SU-DHL-6 (cell line): ENCODE measurements around the gene VWF.

ENCODE experiments used
- H2AFZ ChIP-seq: fragments of 200-600 bp; sonication (generic); 2 replicates; pipeline ENCODE4 v1.6.1; 2014; ENCODE audit warnings: low read depth, mild to moderate bottlenecking, moderate library complexity, mixed read lengths, antibody characterized with exemption, low read length; ENCODE audit not compliant: severe bottlenecking
- H3F3A ChIP-seq: fragments of 200-600 bp; shearing (Covaris generic); 2 replicates; pipeline ENCODE4 v1.6.0; 2016; ENCODE audit warnings: antibody characterized with exemption, mild to moderate bottlenecking; ENCODE audit not compliant: insufficient read depth
- H3K27ac ChIP-seq: fragments of 200-600 bp; sonication (generic); 2 replicates; pipeline ENCODE4 v1.5.1; 2016; ENCODE audit warnings: low read depth, mild to moderate bottlenecking, low read length, moderate library complexity, mixed read lengths
- H3K27me3 ChIP-seq: fragments of 200-600 bp; sonication (generic), shearing (Covaris generic); 2 replicates; pipeline ENCODE4 v1.6.0; 2014; ENCODE audit warnings: mild to moderate bottlenecking, low read length
- H3K36me3 ChIP-seq: fragments of 200-600 bp; sonication (generic); 2 replicates; pipeline ENCODE4 v1.6.1; 2014; ENCODE audit warnings: mild to moderate bottlenecking, low read length, mixed read lengths
- H3K4me2 ChIP-seq: fragments of 300-600, 200-600 bp; shearing (Covaris generic), sonication (generic); 2 replicates; pipeline ENCODE4 v1.6.0; 2014; ENCODE audit warnings: low read length, low read depth, mild to moderate bottlenecking; ENCODE audit not compliant: poor library complexity, severe bottlenecking
- H3K4me3 ChIP-seq: fragments of 200-600 bp; sonication (generic); 2 replicates; pipeline ENCODE4 v1.5.1; 2014; ENCODE audit warnings: antibody characterized with exemption, low read length, mild to moderate bottlenecking, mixed read lengths; ENCODE audit not compliant: insufficient read depth, poor library complexity, severe bottlenecking
- H3K79me2 ChIP-seq: fragments of 200-600 bp; sonication (generic); 2 replicates; pipeline ENCODE4 v1.6.1; 2014; ENCODE audit warnings: mild to moderate bottlenecking, low read length, moderate library complexity; ENCODE audit not compliant: insufficient read depth
- H3K9ac ChIP-seq: fragments of 200-600 bp; sonication (generic); 2 replicates; pipeline ENCODE4 v1.7.0; 2014; ENCODE audit warnings: mild to moderate bottlenecking, low read length
- H3K9me2 ChIP-seq: fragments of 200-600 bp; sonication (generic); replicated peaks from 2 replicates; pipeline ENCODE4 v1.6.1; 2014; ENCODE audit warnings: low read length; ENCODE audit not compliant: insufficient read depth
- H3K9me3 ChIP-seq: fragments of 200-600 bp; sonication (generic); 2 replicates; pipeline ENCODE4 v1.6.1; 2014; ENCODE audit warnings: low read length, mixed read lengths; ENCODE audit not compliant: insufficient read depth
- H4K20me1 ChIP-seq: fragments of 200-600 bp; sonication (generic); 2 replicates; pipeline ENCODE4 v1.6.1; 2014; ENCODE audit warnings: low read depth, mild to moderate bottlenecking, antibody characterized with exemption, low read length, moderate library complexity, mixed read lengths
- EZH2phosphoT487 ChIP-seq: fragments of 200-600 bp; sonication (generic), shearing (Covaris generic); conservative IDR thresholded peaks from 2 replicates; pipeline ENCODE4 v1.6.1; 2018; ENCODE audit warnings: mild to moderate bottlenecking, antibody characterized with exemption, low read length, moderate library complexity, mixed read lengths
- TF ChIP-seq, protein P1 (sequence below): fragments of 200-600 bp; sonication (generic); IDR thresholded peaks from one replicate; pipeline ENCODE4 v1.5.1; 2017; ENCODE audit warnings: antibody characterized with exemption, mild to moderate bottlenecking, low read length, moderate library complexity; ENCODE audit not compliant: insufficient read depth, poor library complexity, severe bottlenecking

The VWF gene

DNA sequence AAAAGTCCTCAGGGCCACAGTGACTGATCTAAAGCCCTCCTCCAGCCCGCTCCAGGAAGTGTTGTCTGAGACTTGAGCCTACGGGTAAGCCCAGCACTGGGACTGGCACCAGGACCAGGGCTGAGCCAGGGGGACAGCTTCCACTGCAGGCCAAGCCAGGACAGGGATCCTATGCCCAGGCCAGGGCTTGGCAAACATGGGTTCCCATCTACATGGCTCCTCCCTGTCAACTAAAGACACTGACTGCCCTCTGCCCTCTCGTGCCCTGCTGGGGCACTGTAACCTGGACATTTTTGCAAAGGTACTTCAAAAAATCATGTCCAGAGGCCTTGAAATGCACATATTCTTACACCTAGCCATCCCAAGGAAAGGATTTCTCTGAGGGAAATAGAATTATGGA lies 88.0 kb downstream of the VWF start:
- H3K27me3 ChIP-seq: no peaks in the 10 kb centered on the region
- no peaks in the 10 kb centered on the region for H3K9me2 ChIP-seq
- H3K4me3 ChIP-seq: no peak overlapping the region
- no peaks in the 10 kb centered on the region for H3K79me2 ChIP-seq
- TF ChIP-seq EZH2phosphoT487: no peak
- TF ChIP-seq, protein P1, sequence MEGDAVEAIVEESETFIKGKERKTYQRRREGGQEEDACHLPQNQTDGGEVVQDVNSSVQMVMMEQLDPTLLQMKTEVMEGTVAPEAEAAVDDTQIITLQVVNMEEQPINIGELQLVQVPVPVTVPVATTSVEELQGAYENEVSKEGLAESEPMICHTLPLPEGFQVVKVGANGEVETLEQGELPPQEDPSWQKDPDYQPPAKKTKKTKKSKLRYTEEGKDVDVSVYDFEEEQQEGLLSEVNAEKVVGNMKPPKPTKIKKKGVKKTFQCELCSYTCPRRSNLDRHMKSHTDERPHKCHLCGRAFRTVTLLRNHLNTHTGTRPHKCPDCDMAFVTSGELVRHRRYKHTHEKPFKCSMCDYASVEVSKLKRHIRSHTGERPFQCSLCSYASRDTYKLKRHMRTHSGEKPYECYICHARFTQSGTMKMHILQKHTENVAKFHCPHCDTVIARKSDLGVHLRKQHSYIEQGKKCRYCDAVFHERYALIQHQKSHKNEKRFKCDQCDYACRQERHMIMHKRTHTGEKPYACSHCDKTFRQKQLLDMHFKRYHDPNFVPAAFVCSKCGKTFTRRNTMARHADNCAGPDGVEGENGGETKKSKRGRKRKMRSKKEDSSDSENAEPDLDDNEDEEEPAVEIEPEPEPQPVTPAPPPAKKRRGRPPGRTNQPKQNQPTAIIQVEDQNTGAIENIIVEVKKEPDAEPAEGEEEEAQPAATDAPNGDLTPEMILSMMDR: no peak
- H3K9me3 ChIP-seq: no peaks in the 10 kb centered on the region
- H3K4me2 ChIP-seq: no peak overlapping the region
- no peak overlapping the region for H2AFZ ChIP-seq
- no peaks in the 10 kb centered on the region for H4K20me1 ChIP-seq
- H3K36me3 ChIP-seq: no peaks in the 10 kb centered on the region
- H3F3A ChIP-seq: no peaks in the 10 kb centered on the region
- H3K9ac ChIP-seq: no peak overlapping the region
- no peak overlapping the region for H3K27ac ChIP-seq

DNA sequence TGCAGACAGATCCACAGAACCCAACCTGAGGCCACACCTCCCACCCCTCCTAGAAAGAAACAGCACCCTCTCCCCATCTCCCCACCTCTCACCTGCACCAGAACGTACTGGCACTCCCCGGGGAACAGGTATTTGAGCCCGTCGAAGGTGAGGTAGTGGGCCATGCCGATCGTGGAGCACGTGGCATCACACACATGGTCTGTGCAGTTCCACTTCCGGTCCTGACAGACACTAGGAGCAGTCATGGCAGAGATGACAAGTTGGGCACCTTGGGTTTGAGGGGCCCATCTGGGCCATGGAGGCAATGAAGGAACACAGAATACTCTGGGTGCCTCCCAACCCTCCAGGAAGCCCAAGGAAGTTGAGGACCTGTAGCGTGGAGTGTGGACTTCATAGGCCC lies 89.9 kb downstream of the VWF start:
- no peak overlapping the region for H3K4me3 ChIP-seq
- no peaks in the 10 kb centered on the region for H3F3A ChIP-seq
- no peak overlapping the region for H3K4me2 ChIP-seq
- no peaks in the 10 kb centered on the region for H4K20me1 ChIP-seq
- H3K9ac ChIP-seq: no peak overlapping the region
- no peaks in the 10 kb centered on the region for H3K79me2 ChIP-seq
- no peaks in the 10 kb centered on the region for H3K27me3 ChIP-seq
- no peaks in the 10 kb centered on the region for H3K9me2 ChIP-seq
- no peak overlapping the region for H3K27ac ChIP-seq
- TF ChIP-seq, protein P1: no peak
- TF ChIP-seq EZH2phosphoT487: no peak
- no peak overlapping the region for H2AFZ ChIP-seq
- H3K9me3 ChIP-seq: no peaks in the 10 kb centered on the region
- H3K36me3 ChIP-seq: no peaks in the 10 kb centered on the region

DNA sequence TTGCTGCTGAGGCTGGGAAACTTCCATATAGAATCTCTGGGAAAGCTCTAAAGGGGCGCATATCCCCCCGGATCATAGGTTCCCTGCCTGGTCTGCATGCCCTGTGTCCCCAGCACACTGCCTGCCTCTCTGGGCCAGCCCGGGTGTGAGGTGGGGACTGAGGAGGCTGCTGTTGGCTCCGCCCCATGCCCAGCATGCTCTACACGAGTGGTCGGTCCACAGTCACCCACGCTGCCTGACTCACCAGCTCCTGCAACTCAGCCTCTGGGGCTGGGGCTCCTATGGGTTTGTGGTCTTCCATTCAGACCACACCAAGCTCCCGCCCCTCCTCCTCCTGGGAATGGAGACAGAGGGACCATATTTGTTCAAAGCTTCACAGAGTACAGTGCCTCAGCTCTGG lies 90.9 kb downstream of the VWF start:
- TF ChIP-seq, protein P1: no peak
- no peak for TF ChIP-seq EZH2phosphoT487
- no peaks in the 10 kb centered on the region for H4K20me1 ChIP-seq
- no peaks in the 10 kb centered on the region for H3F3A ChIP-seq
- H2AFZ ChIP-seq: no peak overlapping the region
- no peaks in the 10 kb centered on the region for H3K79me2 ChIP-seq
- H3K9me3 ChIP-seq: no peaks in the 10 kb centered on the region
- H3K9ac ChIP-seq: no peak overlapping the region
- H3K4me2 ChIP-seq: no peak overlapping the region
- no peaks in the 10 kb centered on the region for H3K27me3 ChIP-seq
- no peaks in the 10 kb centered on the region for H3K9me2 ChIP-seq
- no peaks in the 10 kb centered on the region for H3K36me3 ChIP-seq
- H3K4me3 ChIP-seq: no peak overlapping the region
- H3K27ac ChIP-seq: no peak overlapping the region

DNA sequence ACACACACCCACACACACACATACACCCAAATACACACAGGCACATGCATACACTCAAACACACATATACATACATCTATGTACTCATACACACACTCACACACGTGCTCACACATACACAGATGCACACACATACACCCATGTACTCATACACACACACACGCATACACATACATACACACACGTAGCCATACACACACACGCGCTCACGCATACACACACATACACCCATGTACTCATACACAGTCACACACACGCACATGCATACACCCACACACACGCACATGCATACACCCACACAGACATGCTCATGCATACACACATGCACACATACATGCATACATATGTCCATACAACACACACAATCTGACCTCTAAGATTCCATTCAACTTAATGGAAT lies 91.7 kb downstream of the VWF start:
- H3K4me3 ChIP-seq: no peak overlapping the region
- H3K27ac ChIP-seq: no peak overlapping the region
- no peak for TF ChIP-seq EZH2phosphoT487
- TF ChIP-seq, protein P1: no peak
- H4K20me1 ChIP-seq: no peaks in the 10 kb centered on the region
- no peaks in the 10 kb centered on the region for H3K9me2 ChIP-seq
- H3K36me3 ChIP-seq: no peaks in the 10 kb centered on the region
- no peaks in the 10 kb centered on the region for H3K79me2 ChIP-seq
- no peak overlapping the region for H3K9ac ChIP-seq
- no peaks in the 10 kb centered on the region for H3K27me3 ChIP-seq
- H2AFZ ChIP-seq: no peak overlapping the region
- no peaks in the 10 kb centered on the region for H3K9me3 ChIP-seq
- H3F3A ChIP-seq: no peaks in the 10 kb centered on the region
- no peak overlapping the region for H3K4me2 ChIP-seq
